HEK293 (cell line): Measurements from ENCODE around the gene TNFAIP8.

Experiments
- BCL11A ChIP-seq: fragments of 450-650 bp; formaldehyde crosslinking; IDR thresholded peaks from 2 replicates; pipeline ENCODE4 v1.5.1; 2016; ENCODE audit warnings: low read depth, missing biosample characterization, missing genetic modification characterization
- BCL6B ChIP-seq: fragments of 450-650 bp; formaldehyde crosslinking; IDR thresholded peaks from 2 replicates; pipeline ENCODE4 v1.5.1; 2017; ENCODE audit warnings: missing biosample characterization, missing genetic modification characterization
- ELK4 ChIP-seq: IDR thresholded peaks from 2 replicates; pipeline ENCODE4 v1.6.1; 2011; ENCODE audit warnings: mild to moderate bottlenecking, low read depth, low read length, borderline replicate concordance
- FEZF1 ChIP-seq: fragments of 450-650 bp; formaldehyde crosslinking; IDR thresholded peaks from 2 replicates; pipeline ENCODE4 v1.5.1; 2016; ENCODE audit warnings: missing biosample characterization, missing genetic modification characterization
- GLI2 ChIP-seq: fragments of 450-650 bp; formaldehyde crosslinking; IDR thresholded peaks from 2 replicates; pipeline ENCODE4; 2017; ENCODE audit warnings: missing biosample characterization, missing genetic modification characterization, low read depth, borderline replicate concordance
- GLI4 ChIP-seq: fragments of 450-650 bp; formaldehyde crosslinking; IDR thresholded peaks from 2 replicates; pipeline ENCODE4 v1.5.1; 2016; ENCODE audit warnings: missing biosample characterization, missing genetic modification characterization
- GLIS2 ChIP-seq: fragments of 450-650 bp; formaldehyde crosslinking; IDR thresholded peaks from 2 replicates; pipeline ENCODE4 v1.5.1; 2016; ENCODE audit warnings: missing biosample characterization, missing genetic modification characterization
- IKZF3 ChIP-seq: fragments of 450-650 bp; IDR thresholded peaks from 2 replicates; pipeline ENCODE4 v1.5.0; 2018; ENCODE audit warnings: missing biosample characterization, mild to moderate bottlenecking, missing genetic modification characterization, moderate library complexity
- KLF9 ChIP-seq: fragments of 450-650 bp; formaldehyde crosslinking; IDR thresholded peaks from 2 replicates; pipeline ENCODE4 v1.5.1; 2016; ENCODE audit warnings: missing biosample characterization, missing genetic modification characterization, low read depth
- OSR2 ChIP-seq: fragments of 450-650 bp; formaldehyde crosslinking; IDR thresholded peaks from 2 replicates; pipeline ENCODE4 v1.5.1; 2016; ENCODE audit warnings: missing biosample characterization, missing genetic modification characterization
- PRDM4 ChIP-seq: fragments of 450-650 bp; formaldehyde crosslinking; IDR thresholded peaks from 2 replicates; pipeline ENCODE4 v1.5.1; 2017; ENCODE audit warnings: missing biosample characterization, missing genetic modification characterization
- RBAK ChIP-seq: fragments of 450-650 bp; formaldehyde crosslinking; IDR thresholded peaks from 2 replicates; pipeline ENCODE4 v1.5.1; 2016; ENCODE audit warnings: missing biosample characterization, missing genetic modification characterization
- SP2 ChIP-seq: fragments of 450-650 bp; formaldehyde crosslinking; IDR thresholded peaks from 2 replicates; pipeline ENCODE4 v1.5.1; 2016; ENCODE audit warnings: missing biosample characterization, missing genetic modification characterization
- SP3 ChIP-seq: fragments of 450-650 bp; formaldehyde crosslinking; IDR thresholded peaks from 2 replicates; pipeline ENCODE4 v1.5.1; 2016; ENCODE audit warnings: missing biosample characterization, missing genetic modification characterization
- TCF7L2 ChIP-seq: IDR thresholded peaks from 2 replicates; pipeline ENCODE4 v1.6.1; 2011; ENCODE audit warnings: low read depth, mild to moderate bottlenecking, inconsistent platforms, low read length, moderate library complexity, borderline replicate concordance
- ZBTB44 ChIP-seq: fragments of 450-650 bp; IDR thresholded peaks from 2 replicates; pipeline ENCODE4 v1.5.1; 2018; ENCODE audit warnings: missing biosample characterization, mild to moderate bottlenecking, missing genetic modification characterization
- ZFP3 ChIP-seq: fragments of 450-650 bp; formaldehyde crosslinking; IDR thresholded peaks from 2 replicates; pipeline ENCODE4 v1.5.1; 2016; ENCODE audit warnings: low read depth, missing biosample characterization, missing genetic modification characterization
- ZNF112 ChIP-seq: fragments of 450-650 bp; formaldehyde crosslinking; IDR thresholded peaks from 2 replicates; pipeline ENCODE4 v1.5.0; 2017; ENCODE audit warnings: missing biosample characterization, missing genetic modification characterization
- ZNF121 ChIP-seq: fragments of 450-650 bp; formaldehyde crosslinking; IDR thresholded peaks from 2 replicates; pipeline ENCODE4 v1.5.1; 2016; ENCODE audit warnings: missing biosample characterization, missing genetic modification characterization
- ZNF146 ChIP-seq: fragments of 450-650 bp; formaldehyde crosslinking; IDR thresholded peaks from 2 replicates; pipeline ENCODE4 v1.5.1; 2016; ENCODE audit warnings: missing biosample characterization, missing genetic modification characterization
- ZNF174 ChIP-seq: fragments of 450-650 bp; formaldehyde crosslinking; IDR thresholded peaks from 2 replicates; pipeline ENCODE4 v1.5.0; 2017; ENCODE audit warnings: missing biosample characterization, mild to moderate bottlenecking, missing genetic modification characterization
- ZNF202 ChIP-seq: fragments of 450-650 bp; formaldehyde crosslinking; IDR thresholded peaks from 2 replicates; pipeline ENCODE4 v1.5.1; 2016; ENCODE audit warnings: missing biosample characterization, missing genetic modification characterization, borderline replicate concordance
- ZNF211 ChIP-seq: fragments of 450-650 bp; formaldehyde crosslinking; IDR thresholded peaks from 2 replicates; pipeline ENCODE4 v1.5.1; 2016; ENCODE audit warnings: low read depth, missing biosample characterization, missing genetic modification characterization
- ZNF239 ChIP-seq: fragments of 450-650 bp; formaldehyde crosslinking; IDR thresholded peaks from 2 replicates; pipeline ENCODE4 v1.5.1; 2016; ENCODE audit warnings: missing biosample characterization, missing genetic modification characterization
- ZNF366 ChIP-seq: fragments of 450-650 bp; formaldehyde crosslinking; conservative IDR thresholded peaks from 2 replicates; pipeline ENCODE4 v1.5.1; 2016; ENCODE audit warnings: missing biosample characterization, missing genetic modification characterization
- ZNF433 ChIP-seq: fragments of 450-650 bp; formaldehyde crosslinking; IDR thresholded peaks from 2 replicates; pipeline ENCODE4 v1.5.1; 2016; ENCODE audit warnings: missing biosample characterization, missing genetic modification characterization, low read depth
- ZNF449 ChIP-seq: fragments of 450-650 bp; formaldehyde crosslinking; IDR thresholded peaks from 2 replicates; pipeline ENCODE4 v1.5.1; 2017; ENCODE audit warnings: missing biosample characterization, mild to moderate bottlenecking, missing genetic modification characterization, moderate library complexity
- ZNF561 ChIP-seq: fragments of 450-650 bp; IDR thresholded peaks from 2 replicates; pipeline ENCODE4 v1.5.1; 2018; ENCODE audit warnings: missing biosample characterization, missing genetic modification characterization, borderline replicate concordance
- ZNF626 ChIP-seq: fragments of 450-650 bp; sonication (Bioruptor Pico); formaldehyde crosslinking; IDR thresholded peaks from 2 replicates; pipeline ENCODE4 v1.5.1; 2018; ENCODE audit warnings: missing biosample characterization, missing genetic modification characterization, inconsistent platforms
- ZNF660 ChIP-seq: fragments of 450-650 bp; IDR thresholded peaks from 2 replicates; pipeline ENCODE4 v1.5.1; 2018; ENCODE audit warnings: missing biosample characterization, mild to moderate bottlenecking, missing genetic modification characterization
- ZNF776 ChIP-seq: fragments of 450-650 bp; formaldehyde crosslinking; IDR thresholded peaks from 2 replicates; pipeline ENCODE4 v1.5.0; 2017; ENCODE audit warnings: missing biosample characterization, missing genetic modification characterization, borderline replicate concordance
- TF ChIP-seq, protein P1 (sequence below): fragments of 450-650 bp; formaldehyde crosslinking; IDR thresholded peaks from 2 replicates; pipeline ENCODE4 v1.5.1; 2016; ENCODE audit warnings: missing biosample characterization, missing genetic modification characterization

Gene TNFAIP8

GRCh38 chr5:119328753-119329602 lies 26.8 kb upstream of the TNFAIP8 start (continued):
- TF ChIP-seq BCL11A (tag by site-specific recombination) (peak; percentile 90), KLF9 (tag by site-specific recombination) (0 out of 2 replicates have a peak, but pooled peaks have one; percentile 13), GLI2 (peak; percentile 80), IKZF3 (tag by site-specific recombination) (peak; percentile 74; the same call in 1 of the 2 replicates), ZNF211 (no peak), ZNF449 (tag by site-specific recombination) (0 out of 2 replicates have a peak, but pooled peaks have one; percentile 47), ZNF561 (tag by site-specific recombination) (peak; percentile 90), ELK4 (no peak), GLI4 (tag by site-specific recombination) (no peak), SP2 (no peak), ZNF366 (peak; percentile 58; the same call in 1 of the 2 replicates), ZNF239 (tag by site-specific recombination) (no peak), ZNF112 (tag by site-specific recombination) (no peak), ZNF121 (no peak), BCL6B (no peak), OSR2 (peak; percentile 85), ZNF433 (tag by site-specific recombination) (no peak), PRDM4 (peak; percentile 95), ZNF626 (tag by site-specific recombination) (no peak), ZNF174 (tag by site-specific recombination) (no peak), ZBTB44 (tag by site-specific recombination) (peak; percentile 99), FEZF1 (tag by site-specific recombination) (peak; percentile 100), TCF7L2 (no peak), ZNF146 (tag by site-specific recombination) (no peak), ZNF776 (tag by site-specific recombination) (no peak), GLIS2 (tag by site-specific recombination) (no peak), SP3 (no peak), ZNF202 (no peak), RBAK (no peak), ZNF660 (tag by site-specific recombination) (no peak), ZFP3 (tag by site-specific recombination) (no peak)
- TF ChIP-seq, protein P1, sequence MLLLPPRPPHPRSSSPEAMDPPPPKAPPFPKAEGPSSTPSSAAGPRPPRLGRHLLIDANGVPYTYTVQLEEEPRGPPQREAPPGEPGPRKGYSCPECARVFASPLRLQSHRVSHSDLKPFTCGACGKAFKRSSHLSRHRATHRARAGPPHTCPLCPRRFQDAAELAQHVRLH (tag by site-specific recombination): peak; percentile 87; the same call in 1 of the 2 replicates
